Middle frontal gyrus (tissue), 1 donor: ENCODE results near the gene CLCN4.

Source experiments
- DNase-seq: peaks from one replicate; pipeline ENCODE4 v3.0.0-alpha.2; 2015; ENCODE audit warnings: low spot score; ENCODE audit errors: extremely low spot score

The CLCN4 gene

GRCh38 chrX:10156199-10157031 is at the start of gene CLCN4:
Gene CLCN4, plus strand, starts transcription at chrX:10156975. Its CDS starts 28,058 bp downstream, at chrX:10185033.
- no peak for DNase-seq

- no peak for DNase-seq
These were observed 49.3 kb upstream of the CLCN4 start for GRCh38 chrX:10107483-10107882.

- DNase-seq, result no peak
These were observed 48.5 kb upstream of the CLCN4 start for GRCh38 chrX:10108288-10108687.

- DNase-seq, result no peak
These were observed 47.1 kb upstream of the CLCN4 start for GRCh38 chrX:10109695-10110094.

- DNase-seq, result no peak
These were observed 46.3 kb upstream of the CLCN4 start for GRCh38 chrX:10110316-10110935.

- no peak for DNase-seq
These were observed 45.8 kb upstream of the CLCN4 start for GRCh38 chrX:10110984-10111363.

- no peak for DNase-seq
These were observed 45.2 kb upstream of the CLCN4 start for GRCh38 chrX:10111364-10112148.

GRCh38 chrX:10112510-10112909 is 44.3 kb upstream of the CLCN4 start:
- no peak for DNase-seq

- no peak for DNase-seq
These were observed 41.7 kb upstream of the CLCN4 start for GRCh38 chrX:10115082-10115481.

- no peak for DNase-seq
These were observed 39.5 kb upstream of the CLCN4 start for GRCh38 chrX:10117301-10117700.

- no peak for DNase-seq
These were observed 38.9 kb upstream of the CLCN4 start for GRCh38 chrX:10117864-10118377.

GRCh38 chrX:10118530-10118929 is 38.2 kb upstream of the CLCN4 start:
- DNase-seq, result no peak

- no peak for DNase-seq
These were observed 37.3 kb upstream of the CLCN4 start for GRCh38 chrX:10119399-10119990.

- no peak for DNase-seq
These were observed 36.4 kb upstream of the CLCN4 start for GRCh38 chrX:10120331-10120730.

- DNase-seq, result no peak
These were observed 35.9 kb upstream of the CLCN4 start for GRCh38 chrX:10120828-10121227.

GRCh38 chrX:10121787-10122186 is 35.0 kb upstream of the CLCN4 start:
- DNase-seq, result no peak

- no peak for DNase-seq
These were observed 32.1 kb upstream of the CLCN4 start for GRCh38 chrX:10124506-10125247.

- no peak for DNase-seq
These were observed 31.5 kb upstream of the CLCN4 start for GRCh38 chrX:10125248-10125615.

GRCh38 chrX:10126044-10126443 is 30.7 kb upstream of the CLCN4 start:
- DNase-seq, result no peak

- DNase-seq, result no peak
These were observed 29.9 kb upstream of the CLCN4 start for GRCh38 chrX:10126834-10127233.

- no peak for DNase-seq
These were observed 28.4 kb upstream of the CLCN4 start for GRCh38 chrX:10128386-10128785.
